AG04450 (cell line): ENCODE results near the gene IPO4. TPM values are rescaled to one million over a fixed set of nuclear protein-coding genes. Genes with fewer than 3 reads are reported as not detected.

Experiments used
- CTCF ChIA-PET: fragments of 300-600, 350-600 bp; formaldehyde crosslinking; extraction: SDS; loops from one replicate; lab custom pipeline; 2022; ENCODE audit warnings: antibody characterized with exemption, inconsistent platforms; lab: Charles Lee
- POLR2A ChIA-PET: fragments of 350-600 bp; formaldehyde crosslinking; extraction: SDS; loops from one replicate; lab custom pipeline; 2021; ENCODE audit warnings: antibody characterized with exemption, inconsistent platforms; lab: Yijun Ruan, JAX
- DNase-seq: peaks from one replicate; pipeline ENCODE4 v3.0.0-alpha.2; 2011; ENCODE audit warnings: low read depth, low spot score
- H3K27ac ChIP-seq: one replicate; pipeline ENCODE4 v1.5.1; 2012; ENCODE audit warnings: low read depth, low read length, control low read depth
- H3K27me3 ChIP-seq: one replicate; pipeline ENCODE4 v1.6.0; 2012; ENCODE audit warnings: low read length; ENCODE audit not compliant: control insufficient read depth, insufficient read depth
- H3K4me3 ChIP-seq: 2 replicates; pipeline ENCODE4 v1.5.1; 2011; ENCODE audit warnings: mild to moderate bottlenecking, low read depth, low read length, control low read depth
- H3K9me3 ChIP-seq: 2 replicates; pipeline ENCODE4 v1.5.1; 2012; ENCODE audit warnings: low read length; ENCODE audit not compliant: control insufficient read depth, insufficient read depth
- CTCF ChIP-seq: IDR thresholded peaks from 2 replicates; pipeline ENCODE4 v1.5.1; 2011; ENCODE audit warnings: low read depth, low read length, control low read depth, inconsistent platforms
- polyA plus RNA-seq: library from polyadenylated mRNA; depleted of rRNA; stranded (reverse); fragments of >200 nt; gene quantifications from 2 replicates; pipeline ENCODE4 v1.2.3, GENCODE V29; 2011

Gene IPO4
- polyA plus RNA-seq, 1 experiment: 15.2 TPM

- Histone ChIP-seq H3K9me3 (no peaks in the 10 kb centered on the region; the same call in 1 of the 2 replicates), H3K27me3 (no peaks in the 10 kb centered on the region), H3K4me3 (no peak overlapping the region), H3K27ac (no peak overlapping the region)
- ChIA-PET CTCF (no interaction called here), POLR2A (interaction anchor here (0.7 to 1.1 kb wide), 2 partner anchors 16 to 36 kb away, joined by 3 read pairs; partner anchors contain the start of genes EMC9 and IRF9)
- TF ChIP-seq CTCF: no peak
- no peak for DNase-seq
Measured at GRCh38 chr14:24177041-24177825, 11.4 kb downstream of the IPO4 start.

GRCh38 chr14:24176599-24176998 lies 12.0 kb downstream of the IPO4 start:
- no peak overlapping the region for H3K27ac ChIP-seq
- TF ChIP-seq CTCF: no peak
- H3K9me3 ChIP-seq: no peaks in the 10 kb centered on the region; the same call in 1 of the 2 replicates
- ChIA-PET CTCF (no interaction called here), POLR2A (interaction anchor here (0.7 to 1.1 kb wide), 2 partner anchors 9 to 16 kb away, joined by 3 read pairs; partner anchors contain the start of gene IRF9)
- H3K4me3 ChIP-seq: no peak overlapping the region
- DNase-seq: no peak
- no peaks in the 10 kb centered on the region for H3K27me3 ChIP-seq

GRCh38 chr14:24172871-24173281 lies 15.7 kb downstream of the IPO4 start:
- no peak for DNase-seq
- H3K4me3 ChIP-seq: no peak overlapping the region
- no peak overlapping the region for H3K27ac ChIP-seq
- no peak for TF ChIP-seq CTCF
- no peaks in the 10 kb centered on the region for H3K27me3 ChIP-seq
- ChIA-PET POLR2A (no interaction called here), CTCF (interaction anchor here (2.0 kb wide), 1 partner anchor 12 kb away, joined by 8 read pairs; the partner anchor contains the start of gene IRF9)
- no peaks in the 10 kb centered on the region; the same call in 1 of the 2 replicates for H3K9me3 ChIP-seq

GRCh38 chr14:24172261-24172860 lies 16.3 kb downstream of the IPO4 start:
- TF ChIP-seq CTCF: no peak
- H3K27ac ChIP-seq: no peak overlapping the region
- ChIA-PET POLR2A (interaction anchor here (1.0 kb wide), 1 partner anchor 11 kb away, joined by 4 read pairs; the partner anchor contains the start of gene IRF9), CTCF (interaction anchor here (2.0 kb wide), 1 partner anchor 11 kb away, joined by 8 read pairs; the partner anchor contains the start of gene IRF9)
- no peak for DNase-seq
- H3K27me3 ChIP-seq: no peaks in the 10 kb centered on the region
- H3K4me3 ChIP-seq: peak overlapping the region; percentile 37
- no peaks in the 10 kb centered on the region; the same call in 1 of the 2 replicates for H3K9me3 ChIP-seq
